Left lung (tissue), 10 donors: ENCODE results near the gene HSD17B14. TPM values are rescaled to one million over a fixed set of nuclear protein-coding genes. Genes with fewer than 3 reads are reported as not detected.

Experiments
- ATAC-seq: fragments of 200-7000 bp; cut with Tn5 transposase; one replicate; pipeline ENCODE4 v1.9.1; 2020; ENCODE audit warnings: moderate library complexity
- DNase-seq, 4 donors: peaks; one replicate each; pipeline ENCODE4 v3.0.0-alpha.2; 2013 to 2020
- H3K27ac ChIP-seq, 2 donors: fragments of 200-600 bp; sonication (generic) in 1 of 2; one replicate each; pipeline versions ENCODE4 v1.5.0 to v1.8.0; 2020 to 2021
- H3K27me3 ChIP-seq, 2 donors: fragments of 200-600 bp; sonication (generic) in 1 of 2; one replicate each; pipeline versions ENCODE4 v1.5.0 to v1.8.0; 2020 to 2021
- H3K36me3 ChIP-seq, 2 donors: fragments of 200-600 bp; sonication (generic) in 1 of 2; one replicate each; pipeline versions ENCODE4 v1.5.0 to v1.8.0; 2020 to 2021
- H3K4me1 ChIP-seq, 2 donors: fragments of 200-600 bp; one replicate each; pipeline ENCODE4 v1.8.0; 2021
- H3K4me3 ChIP-seq, 2 donors: fragments of 200-600 bp; sonication (generic) in 1 of 2; one replicate each; pipeline versions ENCODE4 v1.5.0 to v1.8.0; 2020 to 2021; ENCODE audit warnings: mild to moderate bottlenecking in 1 of 2
- H3K9me3 ChIP-seq, 2 donors: fragments of 200-600 bp; sonication (generic) in 1 of 2; one replicate each; pipeline versions ENCODE4 v1.5.0 to v1.8.0; 2020 to 2021
- intact Hi-C, 2 donors: fragments of 100-400 bp; cut with DNase I; formaldehyde crosslinking; loops; one replicate each; pipeline versions ENCODE4 v1.11.2 to v1.14.2; 2022
- polyA plus RNA-seq, 6 donors: library from polyadenylated mRNA; unstranded; fragments of 120-200 nt; gene quantifications; one replicate each; pipeline ENCODE4 v1.2.1, GENCODE V29; 2013; ENCODE audit not compliant: insufficient read length in 6 of 6
- total RNA-seq, 2 donors: library from RNA; stranded (reverse); fragmentation: NEBNext Ultra II Directional; extraction: Animal tissue kit (Norgen Biotek cat#: 25700); gene quantifications; one replicate each; pipeline ENCODE4 v1.2.1, GENCODE V29; 2021
- TF ChIP-seq, protein P1 (sequence below), 2 donors: fragments of 200-600 bp; sonication (generic) in 1 of 2; IDR thresholded peaks; one replicate each; pipeline versions ENCODE4 v1.5.0 to v1.8.0; 2021; ENCODE audit warnings: antibody characterized with exemption in 2 of 2
- donor health status: DM: no; HTN: yes; CAD: no.
- donor health status: DM: no; HTN: no; CAD: no.

Gene HSD17B14
- total and polyA plus RNA-seq, 8 donors, result 6.7 to 20.3 (median 9.3) TPM

DNA sequence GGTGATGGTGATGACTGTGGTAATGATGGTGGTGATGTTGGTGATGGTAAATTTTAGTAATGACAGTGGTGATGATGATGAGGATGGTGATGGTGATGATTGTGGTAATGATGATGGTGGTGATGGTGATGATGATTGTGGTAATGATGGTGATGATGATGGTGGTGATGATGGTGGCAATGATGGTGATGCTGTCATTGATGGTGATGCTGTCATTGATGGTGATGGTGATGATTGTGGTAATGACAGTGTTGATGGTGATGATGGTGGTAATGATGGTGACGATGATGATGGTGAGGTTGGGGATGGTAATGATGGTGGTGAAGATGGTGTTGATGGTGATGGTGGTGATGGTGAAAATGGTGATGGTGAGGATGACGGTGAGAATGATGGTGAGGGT is 13.8 kb downstream of the HSD17B14 start:
- Histone ChIP-seq H3K27ac (no peak overlapping the region), H3K27me3 (no peaks in the 10 kb centered on the region), H3K9me3 (no peaks in the 10 kb centered on the region), H3K4me1 (peaks cover 0 to 3% of the 10 kb centered on the region in 2 donors), H3K4me3 (no peak overlapping the region), H3K36me3 (no peaks in the 10 kb centered on the region)
- DNase-seq (no peak), ATAC-seq (no peak)
- intact Hi-C loops, result no loop called here
- TF ChIP-seq, protein P1, sequence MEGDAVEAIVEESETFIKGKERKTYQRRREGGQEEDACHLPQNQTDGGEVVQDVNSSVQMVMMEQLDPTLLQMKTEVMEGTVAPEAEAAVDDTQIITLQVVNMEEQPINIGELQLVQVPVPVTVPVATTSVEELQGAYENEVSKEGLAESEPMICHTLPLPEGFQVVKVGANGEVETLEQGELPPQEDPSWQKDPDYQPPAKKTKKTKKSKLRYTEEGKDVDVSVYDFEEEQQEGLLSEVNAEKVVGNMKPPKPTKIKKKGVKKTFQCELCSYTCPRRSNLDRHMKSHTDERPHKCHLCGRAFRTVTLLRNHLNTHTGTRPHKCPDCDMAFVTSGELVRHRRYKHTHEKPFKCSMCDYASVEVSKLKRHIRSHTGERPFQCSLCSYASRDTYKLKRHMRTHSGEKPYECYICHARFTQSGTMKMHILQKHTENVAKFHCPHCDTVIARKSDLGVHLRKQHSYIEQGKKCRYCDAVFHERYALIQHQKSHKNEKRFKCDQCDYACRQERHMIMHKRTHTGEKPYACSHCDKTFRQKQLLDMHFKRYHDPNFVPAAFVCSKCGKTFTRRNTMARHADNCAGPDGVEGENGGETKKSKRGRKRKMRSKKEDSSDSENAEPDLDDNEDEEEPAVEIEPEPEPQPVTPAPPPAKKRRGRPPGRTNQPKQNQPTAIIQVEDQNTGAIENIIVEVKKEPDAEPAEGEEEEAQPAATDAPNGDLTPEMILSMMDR (IDR thresholded peaks at IDR 0.05), result no peak

DNA sequence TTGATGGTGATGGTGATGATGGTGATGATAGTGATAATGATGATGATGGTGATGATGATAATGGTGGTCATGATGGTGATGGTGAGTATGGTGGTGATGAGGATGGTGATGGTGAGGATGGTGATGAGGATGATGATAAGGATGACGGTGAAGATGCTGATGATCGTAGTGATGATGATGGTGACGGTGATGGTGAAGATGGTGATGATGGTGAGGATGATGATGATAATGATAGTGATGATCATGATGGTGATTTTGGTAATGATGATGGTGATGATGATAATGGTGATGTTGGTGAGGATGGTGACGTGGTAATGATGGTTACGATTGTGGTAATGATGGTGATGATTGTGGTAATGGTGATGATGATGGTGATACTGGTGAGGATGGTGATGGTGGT is 14.7 kb downstream of the HSD17B14 start:
- no peaks in the 10 kb centered on the region for H3K9me3 ChIP-seq
- no peaks in the 10 kb centered on the region for H3K27me3 ChIP-seq
- H3K4me1 ChIP-seq, result peaks cover 0 to 3% of the 10 kb centered on the region in 2 donors
- no peaks in the 10 kb centered on the region for H3K36me3 ChIP-seq
- H3K27ac ChIP-seq, result no peak overlapping the region
- intact Hi-C loops, result no loop called here
- DNase-seq, result no peak
- ATAC-seq, result no peak
- TF ChIP-seq, protein P1 (IDR thresholded peaks at IDR 0.05), result no peak
- no peak overlapping the region for H3K4me3 ChIP-seq

DNA sequence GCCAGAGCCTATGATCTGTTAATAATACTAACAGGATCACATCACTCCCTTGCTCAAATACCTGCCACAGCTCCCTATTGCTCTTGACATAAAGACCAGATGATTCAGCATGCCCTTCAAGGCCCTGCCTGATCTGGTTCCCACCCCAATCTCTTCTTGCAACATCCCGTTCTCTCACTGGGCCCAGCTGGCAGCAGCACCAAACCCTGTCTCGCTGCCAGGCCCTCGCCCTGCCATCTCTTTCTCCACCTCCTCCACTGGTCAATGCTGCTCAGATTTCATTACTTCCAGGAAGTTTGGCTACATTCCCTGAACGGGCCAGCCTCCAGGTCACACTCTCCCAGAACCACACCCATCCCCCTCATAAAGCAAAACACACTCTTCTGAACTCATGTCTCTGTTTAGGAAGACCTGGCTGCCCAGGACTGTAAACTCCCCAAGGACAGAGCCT is 16.9 kb downstream of the HSD17B14 start:
- DNase-seq (peak in 2 of 4 donors; percentile 68 to 86), ATAC-seq (peak; percentile 82)
- peaks cover 0 to 8% of the 10 kb centered on the region in 2 donors for H3K4me1 ChIP-seq
- no peaks in the 10 kb centered on the region for H3K9me3 ChIP-seq
- no peaks in the 10 kb centered on the region for H3K36me3 ChIP-seq
- TF ChIP-seq, protein P1 (IDR thresholded peaks at IDR 0.05), result no peak
- H3K27ac ChIP-seq, result peak overlapping the region; percentile 59 to 61
- intact Hi-C loops, result no loop called here
- H3K27me3 ChIP-seq, result no peaks in the 10 kb centered on the region
- no peak overlapping the region for H3K4me3 ChIP-seq

DNA sequence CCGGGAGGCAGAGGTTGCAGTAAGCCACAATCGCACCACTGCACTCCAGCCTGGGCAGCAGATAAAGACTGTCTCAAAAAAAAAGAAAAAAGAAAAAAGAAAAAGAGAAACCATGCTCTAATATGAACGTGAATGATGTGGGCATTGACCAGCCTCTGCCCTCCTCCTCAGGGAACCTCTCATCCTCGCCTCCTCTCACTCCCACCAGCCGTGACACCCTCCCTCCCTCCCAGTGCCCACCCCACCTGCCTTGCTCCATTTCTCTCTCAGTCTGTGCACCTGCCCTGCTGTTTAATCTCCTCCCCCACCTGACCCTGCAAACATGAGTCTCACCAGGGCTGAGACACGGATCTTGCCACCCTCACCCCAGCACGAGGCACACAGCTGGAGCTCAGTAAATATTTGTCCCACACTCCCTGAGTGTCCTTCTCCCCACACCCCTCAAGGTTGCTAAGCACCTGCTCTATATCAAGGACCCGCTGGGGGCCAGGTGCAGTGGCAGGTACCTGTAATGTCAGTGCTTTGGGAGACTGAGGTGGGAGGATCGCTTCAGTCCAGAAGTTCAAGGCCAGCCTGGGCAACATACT is 18.0 kb downstream of the HSD17B14 start:
- Histone ChIP-seq H3K4me1 (peaks cover 0 to 8% of the 10 kb centered on the region in 2 donors), H3K4me3 (no peak overlapping the region), H3K9me3 (no peaks in the 10 kb centered on the region), H3K27me3 (no peaks in the 10 kb centered on the region), H3K36me3 (no peaks in the 10 kb centered on the region), H3K27ac (peak overlapping the region; percentile 59 to 61)
- DNase-seq, result peak in 2 of 4 donors; percentile 68 to 82
- peak; percentile 77 for ATAC-seq
- intact Hi-C loops, result no loop called here
- TF ChIP-seq, protein P1 (IDR thresholded peaks at IDR 0.05), result no peak

DNA sequence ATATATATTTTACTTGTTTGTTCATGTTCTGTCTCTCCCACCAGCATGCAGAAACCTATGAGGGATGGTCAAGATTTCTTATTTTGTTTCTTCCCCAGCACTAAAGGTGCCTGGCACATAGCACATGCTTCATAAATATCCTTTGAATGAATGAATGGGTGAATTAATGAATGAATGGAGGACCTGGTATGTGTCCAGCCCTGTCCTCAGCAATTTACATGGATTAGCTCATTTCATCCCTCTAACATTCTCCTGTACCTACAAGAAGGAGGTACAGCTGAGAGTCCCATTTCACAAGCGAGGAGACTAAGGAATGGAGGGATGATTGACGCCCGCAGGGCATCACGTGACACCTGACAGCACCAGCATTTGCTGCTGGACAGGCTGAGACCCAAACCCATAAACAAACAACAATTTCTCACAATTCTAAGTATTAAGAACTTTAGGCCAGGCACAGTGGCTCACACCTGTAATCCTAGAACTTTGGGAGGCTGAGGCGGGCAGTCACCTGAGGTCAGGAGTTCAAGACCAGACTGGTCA is 18.6 kb downstream of the HSD17B14 start:
- DNase-seq (no peak), ATAC-seq (no peak)
- peaks cover 0 to 12% of the 10 kb centered on the region in 2 donors for H3K4me1 ChIP-seq
- no peaks in the 10 kb centered on the region for H3K27me3 ChIP-seq
- intact Hi-C loops, result no loop called here
- H3K36me3 ChIP-seq, result no peaks in the 10 kb centered on the region
- TF ChIP-seq, protein P1 (IDR thresholded peaks at IDR 0.05), result no peak
- peak overlapping the region; percentile 13 to 59 for H3K27ac ChIP-seq
- no peaks in the 10 kb centered on the region for H3K9me3 ChIP-seq
- H3K4me3 ChIP-seq, result no peak overlapping the region
